Natural killer cell treated with Interleukin-12 subunit alpha and Interleukin-12 subunit beta and Interleukin-15 and Interleukin-18, amount 100 ng/mL, for 72 hours (primary cell): ENCODE results near the gene SCG2. TPM values are rescaled to one million over a fixed set of nuclear protein-coding genes. Genes with fewer than 3 reads are reported as not detected.

Experiments
- ATAC-seq, 2 donors: fragments of 150-1000 bp; cut with Tn5 transposase in 1 of 2; sonication (Bioruptor Pico), chemical (Tn5 transposase) in 1 of 2; 2 replicates each; pipeline ENCODE4 v1.10.0; 2021
- DNase-seq: peaks from one replicate; pipeline ENCODE4 v3.0.0; 2022; ENCODE audit warnings: low spot score
- H3K27ac Mint-ChIP-seq, 2 donors: 1 replicate in 1 of 2; 2 replicates in 1 of 2; pipeline ENCODE4 v1.8.0; 2022; ENCODE audit warnings: mixed read lengths in 2 of 2, mild to moderate bottlenecking in 1 of 2, moderate library complexity in 1 of 2
- H3K27me3 Mint-ChIP-seq, 2 donors: 1 replicate in 1 of 2; 2 replicates in 1 of 2; pipeline ENCODE4 v1.8.0; 2022; ENCODE audit warnings: mixed read lengths in 2 of 2
- H3K36me3 Mint-ChIP-seq: one replicate; pipeline ENCODE4 v1.8.0; 2022; ENCODE audit warnings: mixed read lengths
- H3K4me1 Mint-ChIP-seq, 2 donors: 1 replicate in 1 of 2; 2 replicates in 1 of 2; pipeline ENCODE4 v1.8.0; 2022; ENCODE audit warnings: low read depth in 2 of 2, mixed read lengths in 2 of 2, mild to moderate bottlenecking in 1 of 2
- H3K4me3 Mint-ChIP-seq: one replicate; pipeline ENCODE4 v1.8.0; 2022; ENCODE audit warnings: mixed read lengths
- H3K9me3 Mint-ChIP-seq: 2 replicates; pipeline ENCODE4 v1.8.0; 2022; ENCODE audit warnings: mixed read lengths
- total RNA-seq, 2 donors: library from RNA; stranded (reverse); gene quantifications; one replicate each; pipeline ENCODE4 v1.2.3, GENCODE V29; 2022

SCG2 gene
- total RNA-seq, 2 donors from 2014 or later = 0.21 TPM; not detected in 1

GRCh38 chr2:223625652-223626051, 23.5 kb upstream of the SCG2 start:
- ATAC-seq (no peak), DNase-seq (no peak)
- peaks cover 15 to 39% of the 10 kb centered on the region in 2 donors for H3K27me3 Mint-ChIP-seq
- H3K27ac Mint-ChIP-seq = no peak overlapping the region
- no peaks in the 10 kb centered on the region for H3K4me1 Mint-ChIP-seq
- H3K4me3 Mint-ChIP-seq = no peak overlapping the region
- no peaks in the 10 kb centered on the region for H3K9me3 Mint-ChIP-seq
- H3K36me3 Mint-ChIP-seq = no peaks in the 10 kb centered on the region

GRCh38 chr2:223621901-223622300, 19.7 kb upstream of the SCG2 start:
- DNase-seq (no peak), ATAC-seq (no peak)
- no peak overlapping the region for H3K4me3 Mint-ChIP-seq
- no peaks in the 10 kb centered on the region for H3K36me3 Mint-ChIP-seq
- H3K27me3 Mint-ChIP-seq = peaks cover 23 to 37% of the 10 kb centered on the region in 2 donors
- no peak overlapping the region for H3K27ac Mint-ChIP-seq
- no peaks in the 10 kb centered on the region for H3K9me3 Mint-ChIP-seq
- no peaks in the 10 kb centered on the region for H3K4me1 Mint-ChIP-seq

DNA sequence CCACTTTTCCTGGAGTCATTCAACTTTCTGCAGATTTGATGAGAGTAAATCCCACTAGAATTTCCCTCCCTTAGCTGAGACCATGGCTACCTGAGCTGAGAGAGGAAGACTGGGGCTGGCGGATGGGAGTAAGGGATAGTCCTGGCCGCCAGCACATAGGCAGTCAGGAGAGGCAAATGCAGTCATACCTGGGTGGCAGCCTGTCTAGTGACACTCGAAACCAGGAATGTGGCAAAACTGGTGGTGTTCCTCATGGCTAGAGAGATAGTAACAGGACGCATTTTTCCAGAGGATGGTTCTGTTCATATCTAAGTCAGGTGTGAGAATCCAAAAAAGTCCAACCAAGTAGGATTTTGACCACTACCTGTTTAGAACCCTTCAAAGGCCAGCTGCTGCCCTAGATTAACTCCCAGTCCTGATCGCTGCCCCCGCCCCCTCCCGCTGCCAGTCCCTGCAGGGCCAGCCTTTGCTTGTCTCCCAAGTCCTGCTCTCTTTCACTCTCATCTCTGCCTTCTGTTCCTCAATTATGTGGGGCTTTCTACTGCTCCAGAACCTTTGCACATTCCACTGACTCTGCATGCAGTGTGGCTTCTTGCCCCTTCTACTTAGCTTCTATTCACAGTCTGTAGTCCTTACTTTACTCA, 17.4 kb upstream of the SCG2 start:
- no peaks in the 10 kb centered on the region for H3K9me3 Mint-ChIP-seq
- H3K27ac Mint-ChIP-seq = no peak overlapping the region
- peaks cover 20 to 28% of the 10 kb centered on the region in 2 donors for H3K27me3 Mint-ChIP-seq
- DNase-seq = no peak
- no peak for ATAC-seq
- H3K4me3 Mint-ChIP-seq = no peak overlapping the region
- H3K36me3 Mint-ChIP-seq = no peaks in the 10 kb centered on the region
- no peaks in the 10 kb centered on the region for H3K4me1 Mint-ChIP-seq

GRCh38 chr2:223618172-223619035, 16.2 kb upstream of the SCG2 start:
- Mint-ChIP-seq H3K36me3 (no peaks in the 10 kb centered on the region), H3K4me1 (peaks cover 0 to 4% of the 10 kb centered on the region in 2 donors), H3K4me3 (no peak overlapping the region), H3K27me3 (peaks cover 32 to 38% of the 10 kb centered on the region in 2 donors), H3K27ac (no peak overlapping the region), H3K9me3 (no peaks in the 10 kb centered on the region)
- DNase-seq (no peak), ATAC-seq (no peak)

GRCh38 chr2:223614534-223614933, 12.4 kb upstream of the SCG2 start:
- H3K9me3 Mint-ChIP-seq = peaks cover 4% of the 10 kb centered on the region
- peaks cover 27 to 48% of the 10 kb centered on the region in 2 donors for H3K27me3 Mint-ChIP-seq
- H3K4me1 Mint-ChIP-seq = peaks cover 0 to 4% of the 10 kb centered on the region in 2 donors
- H3K36me3 Mint-ChIP-seq = no peaks in the 10 kb centered on the region
- no peak for ATAC-seq
- no peak overlapping the region for H3K4me3 Mint-ChIP-seq
- no peak overlapping the region for H3K27ac Mint-ChIP-seq
- DNase-seq = no peak

- Mint-ChIP-seq H3K9me3 (peaks cover 4% of the 10 kb centered on the region), H3K4me1 (peaks cover 0 to 4% of the 10 kb centered on the region in 2 donors), H3K27me3 (peaks cover 27 to 48% of the 10 kb centered on the region in 2 donors), H3K27ac (no peak overlapping the region), H3K36me3 (no peaks in the 10 kb centered on the region), H3K4me3 (no peak overlapping the region)
- DNase-seq (no peak), ATAC-seq (no peak)
These were observed 11.1 kb upstream of the SCG2 start for GRCh38 chr2:223613017-223613950.

- H3K9me3 Mint-ChIP-seq = peaks cover 4% of the 10 kb centered on the region
- H3K27ac Mint-ChIP-seq = no peak overlapping the region
- no peak overlapping the region for H3K4me3 Mint-ChIP-seq
- peaks cover 24 to 48% of the 10 kb centered on the region in 2 donors for H3K27me3 Mint-ChIP-seq
- H3K36me3 Mint-ChIP-seq = no peaks in the 10 kb centered on the region
- DNase-seq (no peak), ATAC-seq (no peak)
- peaks cover 0 to 4% of the 10 kb centered on the region in 2 donors for H3K4me1 Mint-ChIP-seq
These were observed 10.3 kb upstream of the SCG2 start for GRCh38 chr2:223612501-223612900.

GRCh38 chr2:223611061-223611460, 8.9 kb upstream of the SCG2 start:
- Mint-ChIP-seq H3K36me3 (no peaks in the 10 kb centered on the region), H3K9me3 (peaks cover 4% of the 10 kb centered on the region), H3K27me3 (peaks cover 25 to 57% of the 10 kb centered on the region in 2 donors), H3K27ac (no peak overlapping the region), H3K4me1 (peaks cover 0 to 4% of the 10 kb centered on the region in 2 donors), H3K4me3 (no peak overlapping the region)
- ATAC-seq = no peak
- DNase-seq = no peak

DNA sequence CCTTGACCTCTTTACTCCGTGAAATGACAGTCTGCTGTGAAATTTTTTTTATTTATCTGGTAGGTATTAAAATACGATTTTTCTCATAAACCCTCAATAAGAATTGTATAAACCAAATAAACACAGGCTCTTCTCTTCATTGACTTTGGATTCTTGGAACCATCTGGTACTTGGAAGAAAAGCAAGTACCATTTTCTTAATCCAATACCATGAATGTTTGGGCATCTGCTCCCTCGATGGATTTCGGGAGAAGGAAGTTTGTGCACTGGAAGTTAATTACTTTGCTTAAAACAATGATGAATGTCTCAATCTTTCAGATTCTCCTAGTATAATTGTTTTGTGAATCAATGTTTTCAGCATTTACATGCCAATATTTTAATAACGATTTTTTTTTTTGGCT, 5.3 kb upstream of the SCG2 start:
- no peak for DNase-seq
- Mint-ChIP-seq H3K4me1 (no peaks in the 10 kb centered on the region), H3K27me3 (peaks cover 13 to 49% of the 10 kb centered on the region in 2 donors), H3K4me3 (no peak overlapping the region), H3K27ac (no peak overlapping the region), H3K9me3 (peaks cover 4% of the 10 kb centered on the region), H3K36me3 (no peaks in the 10 kb centered on the region)
- no peak for ATAC-seq

- Mint-ChIP-seq H3K36me3 (no peaks in the 10 kb centered on the region), H3K27me3 (peaks cover 13 to 49% of the 10 kb centered on the region in 2 donors), H3K27ac (no peak overlapping the region), H3K4me1 (no peaks in the 10 kb centered on the region), H3K4me3 (no peak overlapping the region), H3K9me3 (peaks cover 4% of the 10 kb centered on the region)
- no peak for DNase-seq
- ATAC-seq = no peak
These were observed 4.8 kb upstream of the SCG2 start for GRCh38 chr2:223606946-223607345.

- no peak for DNase-seq
- H3K9me3 Mint-ChIP-seq = no peaks in the 10 kb centered on the region
- ATAC-seq = no peak
- H3K27ac Mint-ChIP-seq = no peak overlapping the region
- no peaks in the 10 kb centered on the region for H3K36me3 Mint-ChIP-seq
- peaks cover 9 to 25% of the 10 kb centered on the region in 2 donors for H3K27me3 Mint-ChIP-seq
- H3K4me3 Mint-ChIP-seq = no peak overlapping the region
- H3K4me1 Mint-ChIP-seq = no peaks in the 10 kb centered on the region
These were observed 2.1 kb upstream of the SCG2 start for GRCh38 chr2:223604231-223604630.

DNA sequence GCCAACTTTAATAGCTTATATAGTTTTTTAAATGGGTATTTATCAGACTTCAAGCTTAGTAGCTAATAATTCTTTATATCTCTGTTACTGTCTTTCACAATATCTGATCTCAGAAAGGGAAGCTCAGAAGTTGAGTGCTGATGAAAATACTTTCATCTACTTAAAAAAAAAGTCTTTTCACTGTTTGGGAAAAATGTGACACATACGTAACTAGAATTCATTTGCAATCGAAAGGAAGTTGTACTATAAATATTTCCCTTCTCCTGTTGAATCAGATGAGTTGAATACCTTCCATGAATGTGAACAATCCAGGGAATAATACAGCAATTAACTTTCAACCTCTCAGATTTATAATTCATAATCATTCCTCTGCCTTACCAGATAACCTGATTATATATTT, 811 bp upstream of the SCG2 start:
- Mint-ChIP-seq H3K27me3 (peaks cover 13 to 37% of the 10 kb centered on the region in 2 donors), H3K27ac (no peak overlapping the region), H3K36me3 (no peaks in the 10 kb centered on the region), H3K9me3 (no peaks in the 10 kb centered on the region), H3K4me1 (no peaks in the 10 kb centered on the region), H3K4me3 (no peak overlapping the region)
- DNase-seq (no peak), ATAC-seq (no peak)

DNA sequence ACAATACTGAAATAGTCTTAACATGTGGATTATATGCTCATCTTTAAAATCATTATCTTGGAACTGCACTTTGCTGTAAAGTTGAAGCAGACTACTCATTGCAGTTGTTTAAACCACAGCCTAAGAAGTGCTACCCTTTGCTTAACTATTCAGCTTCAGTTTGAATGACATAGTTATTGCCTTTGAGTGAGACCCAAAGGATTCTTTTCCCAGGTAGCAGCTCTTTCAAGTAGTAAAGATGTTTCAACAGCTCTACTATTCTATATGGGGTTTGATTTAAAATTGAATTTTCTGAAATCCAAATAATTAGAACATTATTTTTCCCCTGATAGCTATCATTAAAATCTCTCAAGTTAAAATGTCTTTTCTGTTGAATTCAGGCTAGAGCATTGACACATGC, 1.1 kb downstream of the SCG2 start:
- DNase-seq = no peak
- H3K9me3 Mint-ChIP-seq = no peaks in the 10 kb centered on the region
- H3K4me1 Mint-ChIP-seq = no peaks in the 10 kb centered on the region
- no peak for ATAC-seq
- no peak overlapping the region for H3K27ac Mint-ChIP-seq
- H3K4me3 Mint-ChIP-seq = no peak overlapping the region
- H3K27me3 Mint-ChIP-seq = peaks cover 8 to 27% of the 10 kb centered on the region in 2 donors
- no peaks in the 10 kb centered on the region for H3K36me3 Mint-ChIP-seq
